OCI-LY1 (cell line): ENCODE data around the gene CREG1.

Experiments
- EZH2 ChIP-seq: fragments of 200-600 bp; sonication (generic), shearing (Covaris generic); IDR thresholded peaks from 2 replicates; pipeline ENCODE4 v1.8.0; 2017; ENCODE audit warnings: borderline replicate concordance, mixed run types, mild to moderate bottlenecking, antibody characterized with exemption, low read length, moderate library complexity, mixed read lengths
- TF ChIP-seq, protein P1 (sequence below): fragments of 200-600 bp; sonication (generic), shearing (Covaris generic); IDR thresholded peaks from 2 replicates; pipeline ENCODE4 v1.5.1; 2017; ENCODE audit warnings: mild to moderate bottlenecking, antibody characterized with exemption, low read length, moderate library complexity, mixed read lengths

DNA sequence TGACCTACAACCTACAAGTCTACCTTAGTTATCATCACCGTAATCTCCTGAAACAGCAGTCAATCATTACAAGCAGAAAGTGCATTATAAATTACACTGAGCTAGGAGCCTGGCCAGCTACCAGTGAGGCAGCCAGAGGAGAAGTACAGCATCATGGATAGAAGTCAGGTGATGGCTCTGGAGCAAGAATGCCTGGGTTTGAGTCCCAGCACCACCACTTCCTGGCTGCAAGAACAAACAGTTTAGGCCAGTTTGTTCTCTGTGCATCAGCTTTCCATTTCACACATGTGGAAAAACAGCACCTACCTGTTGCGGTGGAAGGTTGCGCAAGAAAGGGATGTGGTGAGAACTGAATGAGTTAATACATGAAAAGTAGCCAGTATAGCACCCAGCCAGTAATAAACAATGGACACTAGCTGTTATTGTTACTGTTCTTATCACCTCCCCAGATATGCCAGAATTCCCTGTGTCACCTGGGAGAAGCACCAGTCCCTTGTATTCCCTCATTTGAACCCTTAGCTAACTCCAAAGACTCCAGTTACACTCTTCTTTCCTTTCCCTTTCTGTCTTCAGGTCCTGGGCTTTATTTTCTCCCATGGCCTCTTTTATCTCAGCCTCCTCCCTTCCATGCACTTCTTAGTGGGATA, 9.0 kb downstream of the CREG1 start:
- TF ChIP-seq, protein P1, sequence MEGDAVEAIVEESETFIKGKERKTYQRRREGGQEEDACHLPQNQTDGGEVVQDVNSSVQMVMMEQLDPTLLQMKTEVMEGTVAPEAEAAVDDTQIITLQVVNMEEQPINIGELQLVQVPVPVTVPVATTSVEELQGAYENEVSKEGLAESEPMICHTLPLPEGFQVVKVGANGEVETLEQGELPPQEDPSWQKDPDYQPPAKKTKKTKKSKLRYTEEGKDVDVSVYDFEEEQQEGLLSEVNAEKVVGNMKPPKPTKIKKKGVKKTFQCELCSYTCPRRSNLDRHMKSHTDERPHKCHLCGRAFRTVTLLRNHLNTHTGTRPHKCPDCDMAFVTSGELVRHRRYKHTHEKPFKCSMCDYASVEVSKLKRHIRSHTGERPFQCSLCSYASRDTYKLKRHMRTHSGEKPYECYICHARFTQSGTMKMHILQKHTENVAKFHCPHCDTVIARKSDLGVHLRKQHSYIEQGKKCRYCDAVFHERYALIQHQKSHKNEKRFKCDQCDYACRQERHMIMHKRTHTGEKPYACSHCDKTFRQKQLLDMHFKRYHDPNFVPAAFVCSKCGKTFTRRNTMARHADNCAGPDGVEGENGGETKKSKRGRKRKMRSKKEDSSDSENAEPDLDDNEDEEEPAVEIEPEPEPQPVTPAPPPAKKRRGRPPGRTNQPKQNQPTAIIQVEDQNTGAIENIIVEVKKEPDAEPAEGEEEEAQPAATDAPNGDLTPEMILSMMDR, result no peak
- no peak for TF ChIP-seq EZH2
